LoVo (cell line): ENCODE measurements around the gene CPA3.

Experiments
- DNase-seq: peaks from one replicate; pipeline ENCODE4 v3.0.0-alpha.2; 2016; ENCODE audit warnings: low spot score

The CPA3 gene

GRCh38 chr3:148922467-148922866 is 57.4 kb downstream of the CPA3 start:
- no peak for DNase-seq

- no peak for DNase-seq
These were observed 58.5 kb downstream of the CPA3 start for GRCh38 chr3:148923592-148923991.

GRCh38 chr3:148924562-148924961 is 59.5 kb downstream of the CPA3 start:
- DNase-seq: peak; percentile 12

GRCh38 chr3:148925845-148926244 is 60.7 kb downstream of the CPA3 start:
- no peak for DNase-seq

- no peak for DNase-seq
These were observed 65.7 kb downstream of the CPA3 start for GRCh38 chr3:148930752-148931151.

- DNase-seq: no peak
These were observed 66.5 kb downstream of the CPA3 start for GRCh38 chr3:148931574-148931973.

GRCh38 chr3:148932972-148933371 is 67.9 kb downstream of the CPA3 start:
- DNase-seq: no peak

- DNase-seq: no peak
These were observed 72.6 kb downstream of the CPA3 start for GRCh38 chr3:148937467-148938255.

GRCh38 chr3:148938306-148938705 is 73.2 kb downstream of the CPA3 start:
- DNase-seq: no peak

- no peak for DNase-seq
These were observed 73.8 kb downstream of the CPA3 start for GRCh38 chr3:148938936-148939335.

- no peak for DNase-seq
These were observed 75.9 kb downstream of the CPA3 start for GRCh38 chr3:148940983-148941382.

GRCh38 chr3:148943506-148944205 is 78.6 kb downstream of the CPA3 start:
- peak; percentile 81 for DNase-seq

GRCh38 chr3:148945116-148945515 is 80.0 kb downstream of the CPA3 start:
- DNase-seq: no peak
